Measurements from ENCODE around the gene CDHR3.

The CDHR3 gene

DNA sequence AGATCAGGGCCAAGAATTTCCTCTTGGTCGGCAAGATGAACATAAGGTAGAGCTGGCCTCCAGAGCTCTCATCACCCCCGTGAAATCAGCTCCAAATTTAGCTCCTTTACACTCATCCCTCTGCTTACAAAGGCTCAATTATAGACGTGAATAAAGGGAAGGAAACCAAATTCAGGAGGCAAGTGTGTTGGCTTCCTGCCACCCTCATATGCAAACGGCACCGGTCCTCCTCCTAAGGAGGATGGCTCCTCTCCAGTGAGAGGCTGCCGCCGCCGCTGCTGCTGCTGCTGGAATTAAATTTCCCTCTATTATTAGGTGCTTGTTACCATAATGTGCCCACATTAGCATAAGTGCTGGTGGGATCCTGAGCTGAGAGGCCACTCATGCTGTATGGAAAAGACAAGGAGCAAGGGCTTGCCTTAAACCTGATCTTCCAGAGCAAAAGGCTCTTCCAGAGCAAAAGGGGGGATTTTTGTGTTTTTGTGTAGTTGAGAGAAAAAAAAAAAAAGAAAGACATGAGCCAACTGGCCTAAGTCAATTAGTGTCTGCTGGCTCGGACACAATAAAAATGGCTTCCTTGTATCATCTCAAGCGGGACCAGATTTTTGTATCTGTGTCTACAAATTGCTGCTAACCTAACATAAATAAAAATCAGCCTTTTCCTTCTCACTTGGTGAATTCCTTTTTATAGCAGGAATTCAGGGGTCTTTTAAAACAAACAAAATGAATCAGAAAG lies 68.4 kb downstream of the CDHR3 start:
- DNase-seq = peak; percentile 61

DNA sequence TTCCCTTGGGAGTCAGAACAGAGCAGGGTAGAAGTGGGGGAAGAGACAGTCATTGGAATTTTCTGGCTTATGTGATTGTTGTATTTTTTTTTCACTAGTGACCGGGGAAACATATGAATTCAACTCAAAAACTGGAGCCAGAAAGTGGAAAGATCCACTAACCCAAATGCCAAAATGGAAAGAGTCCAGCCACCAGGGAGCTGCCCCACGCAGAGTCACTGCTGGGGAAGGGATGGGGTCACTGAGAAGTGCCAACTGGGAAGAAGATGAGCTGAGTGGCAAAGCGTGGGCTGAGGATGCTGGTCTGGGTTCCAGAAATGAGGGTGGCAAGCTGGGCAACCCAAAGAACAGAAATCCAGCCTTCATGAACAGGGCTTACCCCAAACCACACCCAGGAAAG lies 69.2 kb downstream of the CDHR3 start:
- no peak for DNase-seq

DNA sequence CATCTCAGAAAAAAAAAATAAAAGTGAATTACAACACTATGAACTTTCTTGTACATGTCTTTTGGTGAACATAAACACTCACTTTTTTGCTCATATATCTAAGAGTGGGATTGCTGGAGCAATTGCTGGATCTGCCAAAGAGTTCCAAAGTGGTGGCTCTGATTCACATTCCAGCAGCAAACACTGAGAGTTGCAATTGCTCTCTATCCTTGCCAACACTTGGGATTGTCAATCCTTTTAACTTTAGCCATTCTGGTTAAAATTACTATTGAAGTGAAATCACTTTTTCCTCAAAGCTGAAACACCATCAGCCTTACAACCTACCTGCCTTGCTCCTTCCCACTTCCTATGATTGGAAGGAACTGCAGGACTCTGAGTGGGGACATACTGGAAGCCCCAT lies 70.7 kb downstream of the CDHR3 start:
- DNase-seq = no peak

- DNase-seq = no peak
These were observed 71.3 kb downstream of the CDHR3 start for GRCh38 chr7:106034383-106034782.

- DNase-seq = no peak
These were observed 72.5 kb downstream of the CDHR3 start for GRCh38 chr7:106035568-106035967.

GRCh38 chr7:106036004-106036403 lies 72.9 kb downstream of the CDHR3 start:
- no peak for DNase-seq

GRCh38 chr7:106037489-106038176 lies 74.6 kb downstream of the CDHR3 start:
- DNase-seq = no peak

DNA sequence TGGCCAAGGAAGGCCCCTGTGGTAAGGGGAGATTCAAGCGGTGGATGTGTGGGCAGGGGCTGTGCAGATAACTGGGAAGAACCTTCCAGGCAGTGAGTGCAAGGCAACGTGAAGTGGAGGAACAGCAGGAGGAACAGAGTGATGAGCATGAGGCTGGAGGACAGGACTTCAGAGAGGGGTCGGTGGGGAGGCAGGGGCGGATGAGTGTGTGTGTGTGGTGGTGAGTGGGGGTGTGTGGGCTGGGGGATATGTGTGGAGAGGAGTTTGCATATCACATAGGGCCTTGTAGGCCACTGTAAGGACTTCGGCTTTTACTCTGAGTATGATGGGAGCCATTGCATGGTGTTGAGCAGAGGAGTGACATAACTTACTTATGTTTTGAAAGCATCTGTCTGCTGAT lies 75.2 kb downstream of the CDHR3 start:
- no peak for DNase-seq

- no peak for DNase-seq
These were observed 75.9 kb downstream of the CDHR3 start for GRCh38 chr7:106038916-106039315.

GRCh38 chr7:106039486-106040060 lies 76.5 kb downstream of the CDHR3 start:
- peak; percentile 42 for DNase-seq

DNA sequence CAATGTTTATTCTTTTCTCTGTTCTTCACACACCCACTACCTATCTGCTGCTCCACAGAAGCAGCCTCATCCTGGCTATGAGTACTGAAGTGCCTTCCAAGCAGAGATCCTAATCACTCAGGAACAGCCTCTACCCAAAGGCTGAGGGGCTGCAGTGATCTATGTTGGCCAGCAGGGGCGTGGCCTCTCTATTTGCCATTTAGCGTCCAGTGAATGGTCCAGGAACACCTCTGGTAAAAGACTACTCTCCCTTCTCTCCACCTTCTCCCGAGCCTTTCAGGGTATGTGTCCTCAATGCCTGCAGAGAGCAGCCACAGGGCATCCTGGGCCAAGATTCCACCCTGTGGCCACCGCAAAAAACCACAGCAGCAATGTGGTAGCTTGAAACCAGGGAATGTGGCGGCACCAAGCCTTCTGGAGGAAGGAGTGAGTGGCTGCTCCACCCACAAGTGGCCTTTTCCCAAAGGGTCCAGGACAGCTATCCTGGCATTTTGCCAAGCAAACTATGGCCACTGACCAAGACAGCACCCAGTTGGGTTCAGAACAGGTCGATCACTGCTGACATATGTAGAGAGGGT lies 78.2 kb downstream of the CDHR3 start:
- no peak for DNase-seq

GRCh38 chr7:106042196-106042611 lies 79.1 kb downstream of the CDHR3 start:
- no peak for DNase-seq

DNA sequence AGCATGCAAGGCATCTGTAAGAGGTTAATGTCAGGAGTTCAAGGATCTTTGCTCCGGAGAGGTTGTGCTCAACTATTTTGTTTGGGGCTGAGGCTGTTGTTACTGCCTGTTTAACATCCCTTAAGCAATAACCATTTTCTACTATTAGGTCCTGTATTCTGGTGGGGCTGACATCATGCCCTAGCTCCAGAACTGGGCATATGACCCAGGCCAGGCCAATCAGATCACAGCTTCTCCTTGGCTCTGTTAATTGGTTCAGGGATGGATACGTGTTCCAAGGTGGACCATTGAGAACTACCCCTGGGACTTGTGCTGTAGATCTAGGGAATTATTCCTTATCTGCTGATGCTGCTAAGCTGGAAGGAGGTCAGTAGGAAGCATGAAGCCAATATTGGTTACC lies 82.1 kb downstream of the CDHR3 start:
- DNase-seq = no peak

DNA sequence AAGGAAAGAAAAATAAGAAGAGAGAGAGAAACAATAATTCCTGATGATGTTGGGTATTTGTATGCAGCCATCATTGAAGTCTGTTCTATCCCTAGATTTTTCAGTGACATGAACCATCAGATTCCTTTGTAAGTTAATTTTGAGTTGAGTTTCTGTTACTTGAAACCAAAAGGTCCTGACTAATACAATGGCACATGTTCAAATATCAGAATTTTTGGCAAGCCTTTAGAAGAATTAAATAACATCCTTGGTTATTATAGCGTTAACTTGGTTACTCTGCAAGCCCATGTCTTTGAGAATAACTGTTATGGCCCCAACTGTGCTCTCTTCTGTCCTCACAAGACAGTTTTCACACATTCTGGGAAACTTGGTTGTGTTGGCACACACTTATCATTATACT lies 82.5 kb downstream of the CDHR3 start:
- no peak for DNase-seq

DNA sequence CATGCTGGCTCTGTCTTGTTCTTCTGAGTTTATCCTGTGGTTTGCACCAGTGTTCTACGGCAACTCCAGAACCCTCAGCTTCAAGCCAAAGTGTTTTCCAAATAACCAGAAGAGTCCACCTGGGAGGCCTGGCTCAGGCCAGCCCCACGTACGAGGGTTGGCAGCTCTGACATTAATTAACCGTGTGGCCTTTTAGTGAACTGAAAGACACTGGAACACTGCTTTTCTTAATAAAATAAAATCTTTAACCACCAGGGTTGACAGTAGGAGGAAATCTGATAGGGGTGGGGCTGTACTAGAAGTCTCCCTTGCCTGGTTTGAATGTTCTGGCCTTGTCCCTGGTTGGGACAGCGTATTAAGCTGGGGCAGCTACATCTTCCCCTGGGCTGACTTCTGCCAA lies 84.1 kb downstream of the CDHR3 start:
- DNase-seq = no peak

GRCh38 chr7:106047818-106048705 lies 85.0 kb downstream of the CDHR3 start:
- DNase-seq = peak; percentile 97

GRCh38 chr7:106048706-106049020 lies 85.6 kb downstream of the CDHR3 start:
- no peak for DNase-seq

DNA sequence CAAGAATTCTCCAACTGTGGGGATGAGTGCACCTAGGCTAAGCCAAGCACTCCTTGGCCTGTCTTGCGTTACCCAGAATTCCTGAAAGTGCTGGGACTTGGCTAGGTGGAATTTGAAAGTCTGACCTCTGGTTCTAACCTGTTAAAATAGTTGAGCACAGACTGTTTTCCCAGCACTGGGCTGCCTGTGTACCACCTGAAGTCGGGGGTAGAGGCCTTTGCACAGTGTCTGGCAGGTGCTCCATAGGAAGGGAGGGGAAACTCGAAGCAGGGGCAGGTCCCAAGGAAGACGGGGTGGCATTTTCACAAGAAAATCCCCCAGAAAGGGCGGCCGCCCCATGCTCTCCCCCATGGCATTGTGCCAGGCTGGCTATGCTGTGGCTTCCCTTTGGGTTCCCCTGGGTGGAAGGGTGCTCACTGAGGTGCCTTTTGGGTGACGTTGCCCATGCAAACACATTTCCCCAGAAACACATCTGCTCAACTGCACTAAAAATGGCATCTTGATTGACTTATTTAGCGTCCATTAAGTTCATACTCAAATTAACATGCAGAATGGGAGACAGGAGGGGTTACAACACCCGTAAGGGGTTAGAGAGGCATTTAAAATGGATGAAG lies 86.2 kb downstream of the CDHR3 start:
- DNase-seq = no peak

DNA sequence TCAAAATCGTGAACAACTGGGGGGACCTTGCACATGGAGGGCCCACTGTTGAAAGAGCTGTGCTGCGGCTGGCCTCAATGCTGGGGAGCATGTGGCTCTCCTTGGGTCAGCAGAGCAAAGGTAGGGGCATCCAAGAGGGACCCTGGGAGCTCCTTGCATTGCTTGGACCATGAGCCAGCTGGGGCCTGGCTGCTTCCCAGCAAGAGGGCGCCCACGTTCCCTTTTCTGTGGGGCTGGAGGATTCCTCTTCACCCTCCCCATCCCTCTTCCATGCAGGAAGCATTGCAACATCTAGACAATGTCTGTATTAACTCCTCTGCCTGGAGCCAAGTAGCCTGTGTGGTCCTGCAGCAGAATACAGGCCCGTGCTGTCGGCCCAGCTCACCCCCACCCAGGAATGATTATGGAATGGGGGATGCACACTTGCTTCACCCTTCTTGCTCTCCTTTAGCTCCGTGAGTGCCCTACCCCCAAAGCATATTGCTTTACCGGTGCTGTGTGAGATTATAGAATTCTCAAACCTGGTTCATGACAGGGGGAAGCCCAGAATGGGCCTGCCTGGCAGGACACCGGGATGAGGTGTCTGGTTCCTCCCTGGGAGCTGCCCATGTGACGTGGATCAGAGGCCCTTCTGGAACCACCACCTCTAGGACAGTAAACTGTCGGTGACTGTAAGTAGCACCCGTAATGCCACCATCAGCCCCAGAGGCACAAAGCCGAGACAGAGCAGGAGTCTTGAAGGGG lies 87.1 kb downstream of the CDHR3 start:
- DNase-seq = no peak

DNA sequence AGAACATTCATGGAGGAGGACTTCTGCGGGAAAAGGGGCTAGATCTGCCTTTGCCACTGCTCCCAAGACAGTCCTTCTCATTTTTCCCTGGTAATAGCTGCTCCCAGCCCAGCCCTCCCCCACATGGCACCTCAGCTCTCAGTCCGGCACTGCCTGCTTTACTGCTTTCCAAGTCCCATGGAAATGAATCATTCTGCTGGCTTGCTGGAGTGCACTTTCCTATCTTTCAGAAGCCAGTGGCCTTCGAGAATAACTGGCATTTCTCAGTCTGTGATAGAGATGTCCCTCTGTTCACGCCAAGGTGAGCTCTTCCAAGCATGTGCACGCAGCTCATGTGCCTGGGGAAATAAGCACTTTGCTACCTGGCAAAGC lies 87.7 kb downstream of the CDHR3 start:
- no peak for DNase-seq

DNA sequence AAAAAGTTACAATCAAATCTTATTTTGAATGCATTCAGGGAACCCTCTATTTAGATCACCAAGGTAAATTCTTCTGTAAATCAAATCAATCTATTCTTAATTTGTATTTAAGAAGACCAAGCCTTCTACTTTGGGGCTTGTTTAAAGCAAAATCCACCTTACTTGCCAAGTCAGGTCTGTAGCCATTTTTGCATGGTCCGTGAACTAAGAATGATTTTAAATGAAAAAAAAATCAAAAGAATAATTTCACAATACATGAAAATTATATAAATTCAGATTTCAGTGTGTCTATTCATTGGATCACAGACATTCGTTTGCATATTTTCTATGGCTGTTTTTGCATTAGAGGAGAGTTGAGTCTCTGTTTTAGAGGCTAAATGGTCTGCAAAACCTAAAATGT lies 89.6 kb downstream of the CDHR3 start:
- no peak for DNase-seq

DNA sequence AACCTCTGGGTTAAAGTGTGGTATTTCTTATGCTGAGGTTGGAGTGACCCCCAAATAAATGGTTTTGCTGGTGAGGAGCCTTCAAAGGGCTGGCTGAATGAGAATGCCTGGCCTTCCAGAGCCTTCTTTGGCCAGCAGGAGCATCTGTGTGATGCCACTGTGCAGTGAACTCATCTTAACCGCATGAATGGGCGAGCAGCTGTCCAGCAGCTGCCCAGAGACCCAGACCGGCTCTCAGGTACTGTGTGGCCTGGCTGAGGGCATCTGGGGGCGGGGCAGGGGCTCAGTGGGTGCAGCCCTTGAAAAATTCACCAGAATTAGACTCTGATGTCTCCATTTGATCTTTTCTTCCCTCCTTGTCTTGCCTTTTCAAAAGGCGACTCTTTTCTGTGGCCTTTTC lies 90.0 kb downstream of the CDHR3 start:
- no peak for DNase-seq
